ENCODE results near the gene SLC25A48.
"Not testable (repeated sequence)": the region's sequence is repeated elsewhere in the genome, so short reads cannot be mapped to it uniquely, and the experiment has no call there.

SLC25A48 gene

GRCh38 chr5:135831851-135832555, 2.5 kb upstream of the SLC25A48 start:
- no peak for TF ChIP-seq CTCF (IDR thresholded peaks at IDR 0.05; ENCODE audit: low read depth, low read length, missing control alignments)
- in situ Hi-C loops (cut with HindIII; ENCODE audit: low sequenced_read_pairs), result loop anchor here (10.0 to 25.0 kb wide), 3 partner anchors 87 to 370 kb away; partner anchors contain the start of gene TIFAB
- H3K4me3 ChIP-seq (ENCODE audit: low read depth, low read length), result no peak overlapping the region
- no peak for DNase-seq (ENCODE audit: low read depth)

- in situ Hi-C loops (cut with HindIII; ENCODE audit: low sequenced_read_pairs), result loop anchor here (10.0 to 25.0 kb wide), 3 partner anchors 88 to 371 kb away; partner anchors contain the start of gene TIFAB
- H3K4me3 ChIP-seq (ENCODE audit: low read depth, low read length), result no peak overlapping the region
- DNase-seq (ENCODE audit: low read depth), result no peak
- no peak for TF ChIP-seq CTCF (IDR thresholded peaks at IDR 0.05; ENCODE audit: low read depth, low read length, missing control alignments)
Measured at GRCh38 chr5:135832941-135833920, 1.2 kb upstream of the SLC25A48 start.

GRCh38 chr5:135833961-135834638, 363 bp upstream of the SLC25A48 start:
- TF ChIP-seq CTCF (IDR thresholded peaks at IDR 0.05; ENCODE audit: low read depth, low read length, missing control alignments), result peak; percentile 80
- peak overlapping the region; percentile 41 for H3K4me3 ChIP-seq (ENCODE audit: low read depth, low read length)
- no peak for DNase-seq (ENCODE audit: low read depth)
- in situ Hi-C loops (cut with HindIII; ENCODE audit: low sequenced_read_pairs), result loop anchor here (10.0 to 25.0 kb wide), 3 partner anchors 89 to 372 kb away; partner anchors contain the start of gene TIFAB

GRCh38 chr5:135835766-135836165, 1.3 kb downstream of the SLC25A48 start:
- DNase-seq (ENCODE audit: low read depth), result no peak
- H3K4me3 ChIP-seq (ENCODE audit: low read depth, low read length), result no peak overlapping the region
- no peak for TF ChIP-seq CTCF (IDR thresholded peaks at IDR 0.05; ENCODE audit: low read depth, low read length, missing control alignments)
- in situ Hi-C loops (cut with HindIII; ENCODE audit: low sequenced_read_pairs), result loop anchor here (10.0 to 25.0 kb wide), 3 partner anchors 91 to 373 kb away; partner anchors contain the start of gene TIFAB

- in situ Hi-C loops (cut with HindIII; ENCODE audit: low sequenced_read_pairs), result loop anchor here (10.0 to 25.0 kb wide), 3 partner anchors 94 to 376 kb away; partner anchors contain the start of gene TIFAB
- H3K4me3 ChIP-seq (ENCODE audit: low read depth, low read length); DNase-seq (ENCODE audit: low read depth): not testable (repeated sequence)
Measured at GRCh38 chr5:135838395-135838794, 3.9 kb downstream of the SLC25A48 start.

- H3K4me3 ChIP-seq (ENCODE audit: low read depth, low read length), result no peak overlapping the region
- TF ChIP-seq CTCF (IDR thresholded peaks at IDR 0.05; ENCODE audit: low read depth, low read length, missing control alignments), result no peak
- in situ Hi-C loops (cut with HindIII; ENCODE audit: low sequenced_read_pairs), result loop anchor here (10.0 to 25.0 kb wide), 3 partner anchors 95 to 377 kb away; partner anchors contain the start of gene TIFAB
- DNase-seq (ENCODE audit: low read depth), result no peak
Measured at GRCh38 chr5:135839566-135839965, 5.1 kb downstream of the SLC25A48 start.
